ENCODE results near the gene HSD17B3.
"Not testable (repeated sequence)": the region's sequence is repeated elsewhere in the genome, so short reads cannot be mapped to it uniquely, and the experiment has no call there.

Gene HSD17B3

DNA sequence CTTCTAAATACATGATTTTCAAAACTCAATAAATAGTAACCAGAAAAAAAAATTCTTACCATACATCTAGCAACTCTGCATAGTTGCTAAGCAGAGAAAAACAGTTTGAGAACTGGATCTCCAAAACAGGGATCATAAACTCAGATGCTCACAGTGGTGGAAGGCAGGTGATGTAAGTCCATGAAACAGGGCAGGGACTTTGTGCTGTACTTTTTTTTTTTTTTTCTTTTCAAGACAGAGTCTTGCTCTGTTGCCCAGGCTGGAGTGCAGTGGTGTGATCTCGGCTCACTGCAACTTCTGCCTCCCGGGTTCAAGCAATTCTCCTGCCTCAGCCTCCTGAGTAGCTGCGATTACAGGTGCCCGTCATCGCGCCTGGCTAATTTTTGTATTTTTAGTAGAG is 5.0 kb upstream of the HSD17B3 start:
- DNase-seq (ENCODE audit: low spot score), result not testable (repeated sequence)

GRCh38 chr9:96305171-96305570 is 3.2 kb upstream of the HSD17B3 start:
- DNase-seq (ENCODE audit: low spot score), result no peak

- no peak for DNase-seq (ENCODE audit: low spot score)
Measured at GRCh38 chr9:96304230-96304629, 2.3 kb upstream of the HSD17B3 start.

DNA sequence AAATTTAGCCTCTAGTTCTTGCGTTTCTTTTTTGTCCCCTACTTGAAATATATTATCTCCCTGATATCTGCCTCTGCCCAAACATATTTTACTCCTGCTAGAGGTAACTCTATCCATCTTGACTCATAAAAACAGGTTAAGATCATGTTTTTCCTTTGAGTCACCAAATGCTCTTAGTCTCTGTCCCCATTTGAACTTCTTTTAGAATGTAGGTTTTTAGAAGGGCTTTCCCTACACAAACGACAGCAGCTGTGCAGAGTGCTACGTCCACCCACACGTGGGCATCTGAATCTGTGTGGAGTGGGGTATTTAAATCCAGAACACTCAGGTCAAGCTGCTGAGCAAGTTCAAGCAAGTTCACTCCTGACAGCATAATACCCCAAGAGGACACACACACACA is 2.2 kb downstream of the HSD17B3 start:
- DNase-seq (ENCODE audit: low spot score), result no peak

- DNase-seq (ENCODE audit: low spot score), result no peak
Measured at GRCh38 chr9:96294159-96294545, 7.8 kb downstream of the HSD17B3 start.

DNA sequence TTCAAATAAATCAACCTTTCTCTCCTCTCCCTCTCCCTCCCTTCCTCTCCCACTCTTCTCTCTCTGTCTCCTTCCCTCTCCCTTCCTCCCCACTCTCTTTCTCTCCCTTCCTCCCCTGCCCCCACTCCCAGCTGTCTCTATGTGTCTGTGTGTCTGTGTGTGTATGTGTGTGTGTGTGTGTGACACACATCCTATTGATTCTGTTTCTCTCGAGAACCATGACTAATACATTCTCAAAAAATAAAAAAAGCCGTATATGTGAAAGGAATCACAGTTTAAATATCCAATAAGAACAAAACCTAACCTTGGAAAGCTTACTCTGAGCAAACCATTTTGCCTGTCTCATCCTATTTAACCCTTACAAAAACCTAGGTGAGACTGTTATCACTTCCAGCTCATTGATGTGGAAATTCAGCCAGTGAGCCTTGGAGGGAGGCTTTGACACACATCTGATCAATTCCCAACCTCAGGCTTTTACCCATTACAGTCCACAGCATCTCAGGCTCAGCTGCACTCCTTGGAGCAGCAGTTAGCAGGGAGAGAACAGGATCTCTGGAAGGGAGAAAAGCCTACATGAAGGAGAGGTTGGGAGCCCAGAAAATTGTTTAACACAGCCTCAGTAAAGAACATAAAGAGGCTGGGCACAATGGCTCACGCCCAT is 8.3 kb downstream of the HSD17B3 start:
- DNase-seq (ENCODE audit: low spot score), result no peak

DNA sequence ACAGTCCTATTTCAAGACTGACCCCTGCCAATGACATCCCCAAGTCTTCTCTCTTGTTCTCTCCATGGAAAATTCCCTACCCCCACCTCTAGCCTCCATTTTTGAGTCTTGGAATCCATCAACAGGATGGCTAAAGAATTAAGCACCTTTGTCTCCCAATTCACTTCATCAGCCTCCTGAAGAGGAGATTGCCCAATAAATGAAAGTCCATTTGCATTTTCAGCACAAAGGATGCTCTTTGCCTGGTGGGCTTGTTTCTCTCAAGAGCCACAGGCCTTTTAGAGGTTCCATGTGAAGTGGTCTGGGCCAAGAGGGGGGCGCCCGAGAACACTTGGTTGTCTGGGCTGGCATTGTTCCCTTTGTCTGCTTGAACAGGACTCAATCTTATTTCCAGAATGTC is 12.6 kb downstream of the HSD17B3 start:
- DNase-seq (ENCODE audit: low spot score), result no peak

DNA sequence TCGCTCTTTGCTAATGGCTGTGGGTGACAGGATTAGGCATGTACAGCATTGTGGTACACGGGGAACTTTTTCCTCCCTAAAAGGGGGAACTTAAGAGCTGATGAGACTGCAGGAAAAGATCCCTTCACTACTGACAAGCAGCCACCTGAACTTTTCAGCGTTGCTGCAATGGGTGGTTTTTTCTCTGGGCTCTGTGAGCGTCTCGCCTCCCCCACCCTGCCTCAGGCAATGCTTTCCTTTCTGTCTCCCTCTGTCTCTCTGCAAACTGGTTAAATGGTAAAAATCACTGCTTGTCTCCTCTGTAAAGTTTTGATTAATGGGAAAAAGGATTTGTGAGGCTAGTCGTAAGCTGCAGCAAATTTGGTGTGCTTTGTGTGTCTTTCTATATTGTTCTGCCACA is 20.3 kb downstream of the HSD17B3 start:
- DNase-seq (ENCODE audit: low spot score), result no peak

DNA sequence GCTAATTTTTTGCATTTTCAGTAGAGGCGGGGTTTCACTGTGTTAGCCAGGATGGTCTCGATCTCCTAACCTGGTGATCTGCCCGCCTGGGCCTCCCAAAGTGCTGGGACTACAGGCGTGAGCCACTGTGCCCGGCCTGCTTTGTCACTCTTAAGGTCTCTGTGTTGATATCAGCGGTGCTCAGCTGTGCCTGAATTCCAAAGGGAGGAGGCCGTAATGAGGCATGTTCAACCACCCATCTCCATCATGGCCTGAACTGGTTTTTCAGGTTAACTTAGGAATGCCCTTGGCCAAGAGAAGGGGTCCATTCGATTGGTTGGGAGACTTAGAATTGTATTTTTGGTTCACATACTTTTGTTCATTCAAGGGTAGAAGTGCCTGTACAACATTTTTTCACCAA is 22.0 kb downstream of the HSD17B3 start:
- DNase-seq (ENCODE audit: low spot score), result no peak

DNA sequence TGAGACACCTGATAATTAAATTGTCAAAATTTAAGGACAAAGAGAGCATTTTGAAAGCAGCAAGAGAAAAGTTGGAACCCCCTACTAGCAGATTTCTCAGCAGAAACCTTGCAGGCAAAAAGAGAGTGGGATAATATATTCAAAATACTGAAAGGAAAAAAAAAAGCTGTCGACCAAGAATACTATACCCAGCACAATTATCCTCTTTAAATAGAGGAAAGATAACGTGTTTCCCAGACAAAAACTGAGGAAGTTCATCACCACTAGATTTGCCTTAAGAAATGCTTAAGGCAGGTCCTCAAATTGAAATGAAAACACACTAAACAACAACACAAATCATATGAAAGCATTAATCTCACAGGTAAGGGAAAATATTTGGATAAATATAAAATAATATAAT is 27.0 kb downstream of the HSD17B3 start:
- no peak for DNase-seq (ENCODE audit: low spot score)

DNA sequence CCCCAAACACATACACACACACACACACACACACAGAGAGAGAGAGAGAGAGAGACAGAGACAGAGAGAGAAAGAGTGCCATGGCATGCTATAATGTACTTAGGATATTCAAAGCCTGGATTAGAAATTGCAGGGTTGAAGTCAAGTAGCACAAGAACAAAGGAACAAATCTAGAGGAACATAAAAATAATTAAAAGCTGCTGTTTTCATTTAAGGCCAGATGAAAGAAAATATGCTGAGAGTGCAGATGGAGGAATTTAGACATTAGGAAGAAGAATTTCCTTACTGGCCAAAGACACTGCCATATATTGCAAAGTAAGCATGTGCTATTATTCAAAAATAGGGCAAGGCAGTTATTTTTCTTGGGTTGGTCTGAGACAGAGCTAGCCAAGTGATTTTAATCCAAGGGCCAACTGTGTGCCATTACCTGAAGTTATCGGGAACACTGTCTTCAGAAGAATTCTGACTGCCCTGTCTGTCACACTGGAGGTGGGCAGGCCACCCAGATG is 31.7 kb downstream of the HSD17B3 start:
- DNase-seq (ENCODE audit: low spot score), result no peak

- no peak for DNase-seq (ENCODE audit: low spot score)
Measured at GRCh38 chr9:96258967-96259366, 43.0 kb downstream of the HSD17B3 start.

GRCh38 chr9:96256800-96257199 is 45.2 kb downstream of the HSD17B3 start:
- no peak for DNase-seq (ENCODE audit: low spot score)

DNA sequence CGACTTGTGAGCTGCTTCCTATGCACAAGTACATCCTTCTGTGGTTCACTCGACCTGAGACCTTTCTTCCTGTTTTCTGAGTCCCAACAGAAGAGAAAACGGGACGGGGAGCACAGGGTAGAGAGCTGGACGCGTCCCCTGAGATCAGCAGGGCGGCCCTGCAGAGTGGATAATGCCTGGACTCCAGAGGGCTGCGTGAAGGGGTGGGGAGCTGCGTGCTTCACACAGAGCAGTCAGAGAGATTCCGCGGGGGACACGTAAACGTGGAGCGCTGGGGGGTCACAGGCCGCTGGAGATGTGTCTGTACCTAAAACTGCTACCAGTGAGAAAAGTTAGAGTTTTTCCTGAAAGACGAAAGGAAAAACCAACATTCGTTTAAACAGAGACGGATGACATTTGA is 46.3 kb downstream of the HSD17B3 start:
- no peak for DNase-seq (ENCODE audit: low spot score)

- no peak for DNase-seq (ENCODE audit: low spot score)
Measured at GRCh38 chr9:96253059-96253696, 48.8 kb downstream of the HSD17B3 start.

GRCh38 chr9:96251451-96251850 is 50.5 kb downstream of the HSD17B3 start:
- DNase-seq (ENCODE audit: low spot score), result no peak

GRCh38 chr9:96249746-96250145 is 52.2 kb downstream of the HSD17B3 start:
- no peak for DNase-seq (ENCODE audit: low spot score)

- no peak for DNase-seq (ENCODE audit: low spot score)
Measured at GRCh38 chr9:96246267-96246671, 55.7 kb downstream of the HSD17B3 start.

DNA sequence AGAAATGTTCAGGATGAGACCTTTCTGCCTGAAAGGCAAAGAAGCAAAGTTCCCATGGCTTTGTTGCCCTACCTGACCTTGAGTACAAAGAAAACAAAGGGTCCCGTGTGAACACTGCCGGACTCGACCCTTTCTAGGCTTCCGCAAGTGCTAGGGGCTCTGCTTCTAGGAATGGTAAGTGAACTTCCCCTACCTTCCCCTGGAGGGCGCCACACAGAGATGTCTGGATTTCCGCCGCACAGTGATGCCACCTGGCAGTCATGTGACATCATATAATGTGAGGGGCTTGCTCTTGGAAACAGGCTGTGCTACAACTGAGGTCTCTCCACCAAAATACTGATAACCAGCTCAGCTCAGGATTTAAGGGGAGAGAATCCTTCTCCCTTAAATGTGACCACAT is 56.6 kb downstream of the HSD17B3 start:
- no peak for DNase-seq (ENCODE audit: low spot score)

GRCh38 chr9:96243778-96244177 is 58.2 kb downstream of the HSD17B3 start:
- DNase-seq (ENCODE audit: low spot score), result no peak

DNA sequence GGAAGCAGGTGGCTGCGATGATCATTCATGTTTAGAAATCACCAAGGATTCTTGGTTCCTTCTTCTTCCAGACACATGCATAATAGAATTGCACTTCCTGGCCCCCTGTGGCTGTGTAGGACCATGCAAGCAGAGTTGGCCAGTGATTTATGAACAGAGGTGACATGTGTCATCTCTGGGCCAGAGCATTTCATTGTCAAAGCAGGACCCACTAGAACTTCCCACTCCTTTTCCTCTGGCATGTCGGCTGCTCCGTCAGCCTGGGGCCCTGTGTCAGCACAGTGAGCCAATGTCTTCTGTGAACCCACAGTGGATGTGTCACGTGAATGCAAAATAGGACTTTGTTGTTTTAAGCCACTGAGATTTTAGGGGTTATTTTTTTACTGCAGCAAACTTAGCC is 59.2 kb downstream of the HSD17B3 start:
- DNase-seq (ENCODE audit: low spot score), result no peak

GRCh38 chr9:96241391-96241809 is 60.6 kb downstream of the HSD17B3 start:
- DNase-seq (ENCODE audit: low spot score), result no peak

DNA sequence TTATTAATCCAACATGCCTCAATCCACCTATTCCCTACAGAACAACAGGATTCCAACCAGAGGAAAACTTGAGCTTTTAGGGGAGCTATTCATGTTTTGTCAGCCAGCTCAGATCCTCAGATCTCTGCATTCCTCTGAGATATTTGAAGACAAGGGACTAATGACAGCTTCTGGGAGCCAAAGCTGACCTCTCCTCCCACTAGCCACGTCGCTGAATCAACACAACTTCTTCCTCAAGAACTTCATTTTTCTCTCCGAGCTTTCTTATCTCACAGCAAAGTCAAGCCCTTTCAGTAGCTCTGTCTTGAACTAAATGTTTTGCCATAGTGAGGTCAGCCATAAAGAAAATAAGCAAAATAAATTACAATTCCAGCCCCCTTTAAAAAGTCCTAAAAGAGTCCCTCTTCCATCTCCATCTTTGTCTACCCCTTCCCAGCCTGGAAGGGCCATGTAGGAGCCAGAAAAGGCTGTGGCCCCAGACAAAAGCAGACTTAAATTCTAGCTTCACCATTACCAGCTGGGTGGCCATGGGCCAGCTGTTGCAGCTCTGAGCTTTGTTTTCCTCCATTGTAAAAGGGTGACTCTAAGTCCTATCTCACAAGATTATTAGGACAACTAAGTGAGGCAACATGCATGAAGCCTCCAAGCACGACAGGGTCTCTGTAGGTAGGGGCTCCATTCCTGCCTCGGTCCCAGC is 65.0 kb downstream of the HSD17B3 start:
- no peak for DNase-seq (ENCODE audit: low spot score)

Measured in CD4-positive, alpha-beta T cell treated with Interleukin-6 at 100 ng/mL for 8 hours (primary cell).